Measurements from ENCODE around the gene GNPTG. TPM values are rescaled to one million over a fixed set of nuclear protein-coding genes. Genes with fewer than 3 reads are reported as not detected.

The GNPTG gene
- total and polyA plus RNA-seq, 9 of the 15 experiments (the other 6 are each of a cell fraction or from before 2014, with no cell fraction given): 0.69 to 33.3 (median 13.6) TPM

DNA sequence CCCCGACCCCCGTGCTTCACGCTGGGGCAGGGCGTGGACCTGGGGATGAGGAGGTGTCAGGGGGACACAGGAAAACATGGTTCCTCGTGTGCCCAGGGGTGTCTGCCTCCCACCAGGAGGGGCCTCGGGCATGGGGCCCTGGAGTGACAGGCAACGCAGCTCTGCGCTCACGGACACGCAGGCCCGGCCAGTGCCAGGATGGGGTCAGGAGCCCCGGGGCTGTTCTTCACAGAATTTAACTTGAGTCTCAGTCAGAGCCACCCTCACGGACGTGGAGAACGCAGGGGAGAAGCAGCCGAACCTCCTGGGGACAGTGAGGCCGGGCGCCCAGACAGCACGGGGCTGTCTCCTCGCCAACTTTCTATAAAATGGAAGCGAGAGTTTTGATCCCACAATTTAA is 46.0 kb downstream of the GNPTG start:
- no peak overlapping the region for H3K27ac ChIP-seq (ENCODE audit: extremely low read depth, low read depth, low read length)
- no peak overlapping the region for H2AFZ ChIP-seq (ENCODE audit: low read depth, low read length)
- DNase-seq (ENCODE audit: extremely low read depth in 1 of 4, low spot score in 3 of 4) (no peak), FAIRE-seq (no peak), ATAC-seq (no peak)
- H3K79me2 ChIP-seq (ENCODE audit: control insufficient read depth, insufficient read depth, low read length): no peaks in the 10 kb centered on the region
- ChIA-PET CTCF (ENCODE audit: low intra/inter-chr PET ratio) (no interaction called here), POLR2A (interaction anchor here (1.5 kb wide), 1 partner anchor 20 kb away, joined by 4 read pairs; no protein-coding TSS in a partner anchor)
- no peak overlapping the region for H3K9ac ChIP-seq (ENCODE audit: insufficient read depth in 1 of 2, low read depth in 2 of 2, low read length in 2 of 2)
- no TSS peak for BruUV-seq (replicated peaks)
- in situ Hi-C loops (cut with MboI) (no loop called here), intact Hi-C loops (cut with micrococcal nuclease) (no loop called here)
- H3K4me1 ChIP-seq (replicated peaks in 1 of 2; ENCODE audit: control insufficient read depth in 2 of 2, insufficient read depth in 2 of 2, low read length in 2 of 2): peaks cover 0 to 42% of the 10 kb centered on the region in 2 experiments; a peak in 2 of 5 replicates
- H3K4me3 ChIP-seq: no peak overlapping the region
- no peak overlapping the region for H3K4me2 ChIP-seq (ENCODE audit: insufficient read depth, low read length)
- H4K20me1 ChIP-seq (replicated peaks; ENCODE audit: control insufficient read depth, insufficient read depth, low read length): no peaks in the 10 kb centered on the region
- H3K36me3 ChIP-seq (ENCODE audit: control insufficient read depth, insufficient read depth, low read length): no peaks in the 10 kb centered on the region
- TF ChIP-seq ZNF384 (IDR thresholded peaks at IDR 0.05; ENCODE audit: low read depth, low read length): no peak
- TF ChIP-seq RUNX1 (IDR thresholded peaks at IDR 0.05; ENCODE audit: low read depth): no peak
- TF ChIP-seq MAFG (tag; conservative IDR thresholded peaks at IDR 0.05): no peak
- TF ChIP-seq ZNF830 (CRISPR knock-in tag; IDR thresholded peaks at IDR 0.05): no peak
- TF ChIP-seq TAF15 (IDR thresholded peaks at IDR 0.05; ENCODE audit: low read depth, low read length): no peak
- TF ChIP-seq TBL1XR1 (IDR thresholded peaks at IDR 0.05; ENCODE audit: low read length in 2 of 2): no peak
- TF ChIP-seq MECOM (CRISPR knock-in tag; IDR thresholded peaks at IDR 0.05): no peak
- TF ChIP-seq, protein P1, sequence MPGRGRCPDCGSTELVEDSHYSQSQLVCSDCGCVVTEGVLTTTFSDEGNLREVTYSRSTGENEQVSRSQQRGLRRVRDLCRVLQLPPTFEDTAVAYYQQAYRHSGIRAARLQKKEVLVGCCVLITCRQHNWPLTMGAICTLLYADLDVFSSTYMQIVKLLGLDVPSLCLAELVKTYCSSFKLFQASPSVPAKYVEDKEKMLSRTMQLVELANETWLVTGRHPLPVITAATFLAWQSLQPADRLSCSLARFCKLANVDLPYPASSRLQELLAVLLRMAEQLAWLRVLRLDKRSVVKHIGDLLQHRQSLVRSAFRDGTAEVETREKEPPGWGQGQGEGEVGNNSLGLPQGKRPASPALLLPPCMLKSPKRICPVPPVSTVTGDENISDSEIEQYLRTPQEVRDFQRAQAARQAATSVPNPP (IDR thresholded peaks at IDR 0.05; ENCODE audit: borderline replicate concordance, insufficient read depth, insufficient read length): no peak
- no peak for TF ChIP-seq KHSRP (IDR thresholded peaks at IDR 0.05)
- TF ChIP-seq, protein P2, sequence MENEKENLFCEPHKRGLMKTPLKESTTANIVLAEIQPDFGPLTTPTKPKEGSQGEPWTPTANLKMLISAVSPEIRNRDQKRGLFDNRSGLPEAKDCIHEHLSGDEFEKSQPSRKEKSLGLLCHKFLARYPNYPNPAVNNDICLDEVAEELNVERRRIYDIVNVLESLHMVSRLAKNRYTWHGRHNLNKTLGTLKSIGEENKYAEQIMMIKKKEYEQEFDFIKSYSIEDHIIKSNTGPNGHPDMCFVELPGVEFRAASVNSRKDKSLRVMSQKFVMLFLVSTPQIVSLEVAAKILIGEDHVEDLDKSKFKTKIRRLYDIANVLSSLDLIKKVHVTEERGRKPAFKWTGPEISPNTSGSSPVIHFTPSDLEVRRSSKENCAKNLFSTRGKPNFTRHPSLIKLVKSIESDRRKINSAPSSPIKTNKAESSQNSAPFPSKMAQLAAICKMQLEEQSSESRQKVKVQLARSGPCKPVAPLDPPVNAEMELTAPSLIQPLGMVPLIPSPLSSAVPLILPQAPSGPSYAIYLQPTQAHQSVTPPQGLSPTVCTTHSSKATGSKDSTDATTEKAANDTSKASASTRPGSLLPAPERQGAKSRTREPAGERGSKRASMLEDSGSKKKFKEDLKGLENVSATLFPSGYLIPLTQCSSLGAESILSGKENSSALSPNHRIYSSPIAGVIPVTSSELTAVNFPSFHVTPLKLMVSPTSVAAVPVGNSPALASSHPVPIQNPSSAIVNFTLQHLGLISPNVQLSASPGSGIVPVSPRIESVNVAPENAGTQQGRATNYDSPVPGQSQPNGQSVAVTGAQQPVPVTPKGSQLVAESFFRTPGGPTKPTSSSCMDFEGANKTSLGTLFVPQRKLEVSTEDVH (IDR thresholded peaks at IDR 0.05; ENCODE audit: low read depth, partially characterized antibody): no peak
- no peak for TF ChIP-seq PURB (CRISPR knock-in tag; IDR thresholded peaks at IDR 0.05; ENCODE audit: low read depth)
- no peak for TF ChIP-seq ZKSCAN8 (CRISPR knock-in tag; IDR thresholded peaks at IDR 0.05)
- TF ChIP-seq, protein P3, sequence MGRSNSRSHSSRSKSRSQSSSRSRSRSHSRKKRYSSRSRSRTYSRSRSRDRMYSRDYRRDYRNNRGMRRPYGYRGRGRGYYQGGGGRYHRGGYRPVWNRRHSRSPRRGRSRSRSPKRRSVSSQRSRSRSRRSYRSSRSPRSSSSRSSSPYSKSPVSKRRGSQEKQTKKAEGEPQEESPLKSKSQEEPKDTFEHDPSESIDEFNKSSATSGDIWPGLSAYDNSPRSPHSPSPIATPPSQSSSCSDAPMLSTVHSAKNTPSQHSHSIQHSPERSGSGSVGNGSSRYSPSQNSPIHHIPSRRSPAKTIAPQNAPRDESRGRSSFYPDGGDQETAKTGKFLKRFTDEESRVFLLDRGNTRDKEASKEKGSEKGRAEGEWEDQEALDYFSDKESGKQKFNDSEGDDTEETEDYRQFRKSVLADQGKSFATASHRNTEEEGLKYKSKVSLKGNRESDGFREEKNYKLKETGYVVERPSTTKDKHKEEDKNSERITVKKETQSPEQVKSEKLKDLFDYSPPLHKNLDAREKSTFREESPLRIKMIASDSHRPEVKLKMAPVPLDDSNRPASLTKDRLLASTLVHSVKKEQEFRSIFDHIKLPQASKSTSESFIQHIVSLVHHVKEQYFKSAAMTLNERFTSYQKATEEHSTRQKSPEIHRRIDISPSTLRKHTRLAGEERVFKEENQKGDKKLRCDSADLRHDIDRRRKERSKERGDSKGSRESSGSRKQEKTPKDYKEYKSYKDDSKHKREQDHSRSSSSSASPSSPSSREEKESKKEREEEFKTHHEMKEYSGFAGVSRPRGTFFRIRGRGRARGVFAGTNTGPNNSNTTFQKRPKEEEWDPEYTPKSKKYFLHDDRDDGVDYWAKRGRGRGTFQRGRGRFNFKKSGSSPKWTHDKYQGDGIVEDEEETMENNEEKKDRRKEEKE (IDR thresholded peaks at IDR 0.05; ENCODE audit: borderline replicate concordance in 1 of 2, control insufficient read depth in 1 of 2, low read depth in 2 of 2, low read length in 1 of 2): no peak
- TF ChIP-seq ZNF764 (CRISPR knock-in tag; IDR thresholded peaks at IDR 0.05; ENCODE audit: low read depth): no peak
- TF ChIP-seq NRF1 (conservative IDR thresholded peaks at IDR 0.05 in 1 of 2, IDR thresholded peaks at IDR 0.05 in 1 of 2): no peak
- H3K9me1 ChIP-seq (ENCODE audit: control insufficient read depth, insufficient read depth, low read length): no peaks in the 10 kb centered on the region
- no peaks in the 10 kb centered on the region for H3K9me3 ChIP-seq (replicated peaks; ENCODE audit: control insufficient read depth, insufficient read depth, low read depth, low read length)
- 64% methylated on average over 17 of the region's 21 CpGs for WGBS (ENCODE audit: insufficient coverage, low coverage, missing lambda C conversion rate)
- H3K27me3 ChIP-seq (ENCODE audit: control insufficient read depth in 2 of 2, insufficient read depth in 2 of 2, low read length in 2 of 2): no peaks in the 10 kb centered on the region
